Ovary (tissue), 9 donors: Measurements from ENCODE around the gene ANKH. TPM values are rescaled to one million over a fixed set of nuclear protein-coding genes. Genes with fewer than 3 reads are reported as not detected.

Experiments
- DNase-seq, 5 donors: peaks; one replicate each; pipeline ENCODE4 v3.0.0-alpha.2; 2019 to 2020
- H3K27ac ChIP-seq, 2 donors: fragments of 200-600 bp; one replicate each; pipeline versions ENCODE4 v1.5.1 to v1.8.0; 2019 to 2022
- H3K27me3 ChIP-seq: fragments of 200-600 bp; one replicate; pipeline ENCODE4 v1.8.0; 2022
- H3K36me3 ChIP-seq: fragments of 200-600 bp; sonication (generic); one replicate; pipeline ENCODE4 v1.5.1; 2019
- H3K4me1 ChIP-seq: one replicate; pipeline ENCODE4 v1.8.1; 2013; ENCODE audit warnings: mild to moderate bottlenecking, moderate library complexity; ENCODE audit not compliant: insufficient read depth
- H3K4me3 ChIP-seq: fragments of 200-600 bp; sonication (generic); one replicate; pipeline ENCODE4 v1.5.1; 2017
- H3K9me3 ChIP-seq, 2 donors: fragments of 200-600 bp in 1 of 2; sonication (generic) in 1 of 2; one replicate each; pipeline versions ENCODE4 v1.5.1 to v1.8.1; 2013 to 2019; ENCODE audit warnings: mild to moderate bottlenecking in 1 of 2, moderate library complexity in 1 of 2
- EP300 ChIP-seq: sonication (generic); formaldehyde crosslinking; IDR thresholded peaks from one replicate; pipeline ENCODE4 v1.6.1; 2017; ENCODE audit warnings: antibody characterized with exemption
- POLR2A ChIP-seq: fragments of 450-650 bp; IDR thresholded peaks from one replicate; pipeline ENCODE4 v1.6.1; 2017; ENCODE audit warnings: antibody characterized with exemption, mild to moderate bottlenecking, moderate library complexity
- WGBS, 3 donors: extraction: QIAGEN DNeasy Blood & Tissue Kit in 1 of 3; methylation state at CpG; one replicate each; pipeline versions ENCODE4 v1.1.5 to v1.1.7; 2013 to 2017; 5-methylcytosine and 5-hydroxymethylcytosine counted together
- intact Hi-C, 4 donors: fragments of 100-400 bp; cut with DNase I; formaldehyde crosslinking; loops; one replicate each; pipeline versions ENCODE4 v1.11.0 to v1.15.1; 2022 to 2023
- polyA plus RNA-seq, 2 donors: library from polyadenylated mRNA; stranded (reverse); fragments of 200-250 nt in 1 of 2; fragments of 350-450 nt in 1 of 2; fragmentation: Illumina TruSeq in 1 of 2; extraction: RNeasy Lipid Tissue Mini Kit (QIAGEN cat#74804) in 1 of 2; gene quantifications; one replicate each; pipeline ENCODE4 v1.2.3, GENCODE V29; 2013 to 2014
- total RNA-seq, 7 donors: library from RNA; depleted of rRNA in 2 of 7; stranded (reverse); fragments of >200 nt in 2 of 7; fragmentation: NEBNext Ultra II Directional in 3 of 7; extraction: Animal tissue kit (Norgen Biotek cat#: 25700) in 3 of 7; gene quantifications; one replicate each; pipeline versions ENCODE4 v1.1.0 to v1.2.4, GENCODE V29; 2016 to 2023
- TF ChIP-seq, protein P1 (sequence below), 3 donors: fragments of 450-650 bp in 2 of 3; fragments of 200-600 bp in 1 of 3; IDR thresholded peaks; one replicate each; pipeline versions ENCODE4 v1.5.1 to v1.8.0; 2016 to 2022; ENCODE audit warnings: antibody characterized with exemption in 3 of 3, mild to moderate bottlenecking in 1 of 3
- donor health status: DM: no; HTN: no; CAD: no; lungs with moderate emphysema.
- donor health status: DM: no; HTN: no; CAD: no.
- donor health status: Bipolar disorder and iron deficiency.
- donor health status: DM: yes; HTN: yes; CAD: no.
- donor health status: DM: no; HTN: no; CAD: no.
- donor health status: DM: yes; HTN: yes; CAD: no.

ANKH gene
- total and polyA plus RNA-seq, 9 donors = 17.2 to 80.7 (median 44.6) TPM

DNA sequence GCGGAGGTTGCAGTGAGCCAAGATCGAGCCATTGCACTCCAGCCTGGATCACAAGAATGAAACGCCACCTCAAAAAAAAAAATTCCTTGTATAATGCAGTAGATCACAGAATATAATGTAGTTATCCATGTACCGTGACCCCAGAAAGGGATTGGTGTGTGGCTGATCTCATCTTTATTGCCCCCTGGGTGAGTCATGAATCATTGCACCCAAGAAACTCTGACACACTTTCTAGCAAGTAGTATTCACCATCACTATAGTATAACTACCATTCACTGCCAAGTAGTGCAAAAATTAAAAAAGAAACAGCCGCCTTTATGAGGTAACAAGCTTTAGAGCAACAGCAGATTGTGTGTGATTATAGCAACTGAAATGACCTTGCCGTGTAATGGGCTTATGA, 23.7 kb upstream of the ANKH start:
- TF ChIP-seq EP300 = no peak
- TF ChIP-seq POLR2A = no peak
- TF ChIP-seq, protein P1, sequence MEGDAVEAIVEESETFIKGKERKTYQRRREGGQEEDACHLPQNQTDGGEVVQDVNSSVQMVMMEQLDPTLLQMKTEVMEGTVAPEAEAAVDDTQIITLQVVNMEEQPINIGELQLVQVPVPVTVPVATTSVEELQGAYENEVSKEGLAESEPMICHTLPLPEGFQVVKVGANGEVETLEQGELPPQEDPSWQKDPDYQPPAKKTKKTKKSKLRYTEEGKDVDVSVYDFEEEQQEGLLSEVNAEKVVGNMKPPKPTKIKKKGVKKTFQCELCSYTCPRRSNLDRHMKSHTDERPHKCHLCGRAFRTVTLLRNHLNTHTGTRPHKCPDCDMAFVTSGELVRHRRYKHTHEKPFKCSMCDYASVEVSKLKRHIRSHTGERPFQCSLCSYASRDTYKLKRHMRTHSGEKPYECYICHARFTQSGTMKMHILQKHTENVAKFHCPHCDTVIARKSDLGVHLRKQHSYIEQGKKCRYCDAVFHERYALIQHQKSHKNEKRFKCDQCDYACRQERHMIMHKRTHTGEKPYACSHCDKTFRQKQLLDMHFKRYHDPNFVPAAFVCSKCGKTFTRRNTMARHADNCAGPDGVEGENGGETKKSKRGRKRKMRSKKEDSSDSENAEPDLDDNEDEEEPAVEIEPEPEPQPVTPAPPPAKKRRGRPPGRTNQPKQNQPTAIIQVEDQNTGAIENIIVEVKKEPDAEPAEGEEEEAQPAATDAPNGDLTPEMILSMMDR (IDR thresholded peaks at IDR 0.05) = no peak
- intact Hi-C loops = no loop called here
- Histone ChIP-seq H3K4me3 (no peak overlapping the region), H3K27me3 (no peaks in the 10 kb centered on the region), H3K27ac (no peak overlapping the region), H3K4me1 (no peaks in the 10 kb centered on the region), H3K36me3 (no peaks in the 10 kb centered on the region), H3K9me3 (no peaks in the 10 kb centered on the region)
- DNase-seq = no peak
- WGBS, 3 donors = 73 to 84% (median 78%) methylated on average over 6 of the region's 6 CpGs

DNA sequence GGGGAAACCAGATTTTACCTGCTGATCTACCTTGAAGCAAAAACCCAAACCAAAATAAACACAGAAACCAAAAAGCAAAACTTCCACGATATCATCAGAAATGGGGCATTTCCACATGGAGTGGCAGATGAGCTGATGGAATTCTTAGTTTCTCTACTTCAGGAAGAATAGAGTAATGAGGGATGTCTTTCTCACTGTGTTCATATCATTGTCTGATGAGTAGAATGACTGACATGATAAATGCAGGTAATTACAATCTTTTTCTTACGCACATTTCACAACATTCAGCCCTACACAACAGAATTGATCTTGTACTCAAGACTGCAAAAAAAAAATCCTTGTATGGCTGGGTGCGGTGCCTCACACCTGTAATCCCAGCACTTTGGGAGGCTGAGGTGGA, 23.2 kb upstream of the ANKH start:
- Histone ChIP-seq H3K27ac (no peak overlapping the region), H3K27me3 (no peaks in the 10 kb centered on the region), H3K36me3 (no peaks in the 10 kb centered on the region), H3K4me1 (no peaks in the 10 kb centered on the region), H3K4me3 (no peak overlapping the region), H3K9me3 (no peaks in the 10 kb centered on the region)
- intact Hi-C loops = no loop called here
- TF ChIP-seq, protein P1 (IDR thresholded peaks at IDR 0.05) = no peak
- TF ChIP-seq POLR2A (no peak), EP300 (no peak)
- 94 to 95% (median 95%) methylated on average over 3 of the region's 3 CpGs for WGBS, 3 donors
- no peak for DNase-seq

DNA sequence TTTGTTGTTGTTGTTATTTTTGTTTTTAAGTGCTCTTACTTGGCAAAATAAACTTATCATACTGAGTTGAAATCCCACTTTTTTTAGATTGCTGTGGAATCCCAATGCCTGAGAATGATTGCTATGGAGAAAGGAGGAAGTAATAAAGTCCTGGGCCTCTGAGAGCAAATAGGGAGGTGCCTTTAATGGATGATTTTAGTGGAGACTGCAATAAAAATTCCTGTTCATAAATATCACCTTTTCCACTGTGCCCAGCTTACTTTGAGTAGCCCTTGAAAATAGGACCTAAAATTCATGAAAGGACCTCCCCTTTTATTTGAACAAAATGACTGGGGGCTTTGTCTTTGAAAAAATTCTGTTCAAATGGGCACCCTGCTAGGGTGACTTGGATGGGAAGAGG, 21.8 kb upstream of the ANKH start:
- intact Hi-C loops = no loop called here
- H3K27ac ChIP-seq = no peak overlapping the region
- H3K4me1 ChIP-seq = no peaks in the 10 kb centered on the region
- H3K36me3 ChIP-seq = no peaks in the 10 kb centered on the region
- no peaks in the 10 kb centered on the region for H3K9me3 ChIP-seq
- no peaks in the 10 kb centered on the region for H3K27me3 ChIP-seq
- TF ChIP-seq, protein P1 (IDR thresholded peaks at IDR 0.05) = no peak
- no peak for TF ChIP-seq POLR2A
- H3K4me3 ChIP-seq = no peak overlapping the region
- no peak for DNase-seq

DNA sequence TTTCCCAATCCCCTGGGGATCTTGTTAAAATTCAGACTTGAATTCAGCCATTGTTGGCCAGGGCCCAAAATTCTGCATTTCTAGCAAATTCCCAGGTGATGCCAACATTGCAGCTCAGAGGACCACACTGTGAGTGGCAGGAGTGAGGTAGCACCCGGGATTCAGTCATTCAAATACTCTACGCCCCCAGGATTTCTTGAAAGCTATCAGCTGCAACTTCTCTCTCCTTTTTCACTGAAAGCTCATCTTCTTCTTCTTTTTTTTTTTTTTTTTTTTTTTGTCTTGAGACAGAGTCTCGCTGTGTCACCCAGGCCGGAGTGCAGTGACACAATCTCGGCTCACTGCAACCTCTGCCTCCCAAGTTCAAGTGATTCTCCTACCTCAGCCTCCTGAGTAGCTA, 19.3 kb upstream of the ANKH start:
- DNase-seq = no peak
- H3K36me3 ChIP-seq = no peaks in the 10 kb centered on the region
- TF ChIP-seq POLR2A (no peak), EP300 (no peak)
- TF ChIP-seq, protein P1 (IDR thresholded peaks at IDR 0.05) = no peak
- WGBS, 3 donors = 92 to 98% (median 94%) methylated on average over 5 of the region's 5 CpGs
- no peak overlapping the region for H3K27ac ChIP-seq
- no peaks in the 10 kb centered on the region for H3K9me3 ChIP-seq
- intact Hi-C loops = no loop called here
- no peaks in the 10 kb centered on the region for H3K27me3 ChIP-seq
- H3K4me3 ChIP-seq = no peak overlapping the region
- H3K4me1 ChIP-seq = no peaks in the 10 kb centered on the region
